Parathyroid adenoma (tissue), 2 donors: Measurements from ENCODE around the gene CTSK.
"Not testable (repeated sequence)": the region's sequence is repeated elsewhere in the genome, so short reads cannot be mapped to it uniquely, and the experiment has no call there.

Experiments
- H2AFZ ChIP-seq: fragments of 300-600 bp; sonication (generic); one replicate; pipeline ENCODE4 v1.7.0; 2017; ENCODE audit warnings: antibody characterized with exemption, mild to moderate bottlenecking
- H3K27ac ChIP-seq: fragments of 300-600 bp; sonication (generic); one replicate; pipeline ENCODE4 v1.7.0; 2017
- H3K27me3 ChIP-seq: fragments of 300-600 bp; sonication (generic); one replicate; pipeline ENCODE4 v1.7.0; 2017; ENCODE audit warnings: low read length; ENCODE audit not compliant: control insufficient read depth, insufficient read depth
- H3K36me3 ChIP-seq: fragments of 300-600 bp; sonication (generic); one replicate; pipeline ENCODE4 v1.7.0; 2017; ENCODE audit warnings: low read length; ENCODE audit not compliant: control insufficient read depth, insufficient read depth
- H3K4me1 ChIP-seq: fragments of 300-600 bp; sonication (generic); one replicate; pipeline ENCODE4 v1.7.0; 2017; ENCODE audit warnings: control low read depth
- H3K4me2 ChIP-seq: fragments of 300-600 bp; sonication (generic); one replicate; pipeline ENCODE4 v1.7.0; 2017; ENCODE audit warnings: low read length
- H3K4me3 ChIP-seq: fragments of 300-600 bp; sonication (generic); one replicate; pipeline ENCODE4 v1.7.0; 2017; ENCODE audit warnings: low read depth, low read length
- H3K79me2 ChIP-seq: fragments of 300-600 bp; sonication (generic); one replicate; pipeline ENCODE4 v1.7.0; 2017; ENCODE audit warnings: control low read depth
- H3K9ac ChIP-seq: fragments of 300-600 bp; sonication (generic); one replicate; pipeline ENCODE4 v1.7.0; 2017; ENCODE audit warnings: mild to moderate bottlenecking
- H3K9me3 ChIP-seq: fragments of 300-600 bp; sonication (generic); one replicate; pipeline ENCODE4 v1.7.0; 2017; ENCODE audit warnings: low read length; ENCODE audit not compliant: control insufficient read depth
- CTCF ChIP-seq: fragments of 300-600 bp; sonication (generic); IDR thresholded peaks from one replicate; pipeline ENCODE4 v1.7.0; 2017; ENCODE audit warnings: antibody characterized with exemption, mild to moderate bottlenecking
- donor health status: primary hyperparathyroidism.

The CTSK gene

GRCh38 chr1:150775276-150775675 is 32.8 kb downstream of the CTSK start:
- H3K9ac ChIP-seq, result no peak overlapping the region
- H2AFZ ChIP-seq, result no peak overlapping the region
- TF ChIP-seq CTCF, result no peak
- no peaks in the 10 kb centered on the region for H3K79me2 ChIP-seq
- no peaks in the 10 kb centered on the region for H3K4me1 ChIP-seq
- no peak overlapping the region for H3K27ac ChIP-seq
- no peaks in the 10 kb centered on the region for H3K9me3 ChIP-seq
- no peaks in the 10 kb centered on the region for H3K27me3 ChIP-seq
- no peak overlapping the region for H3K4me3 ChIP-seq
- H3K4me2 ChIP-seq, result no peak overlapping the region
- H3K36me3 ChIP-seq, result no peaks in the 10 kb centered on the region

GRCh38 chr1:150772326-150772725 is 35.7 kb downstream of the CTSK start:
- H3K27ac ChIP-seq, result no peak overlapping the region
- no peak overlapping the region for H3K4me2 ChIP-seq

GRCh38 chr1:150767704-150768103 is 40.4 kb downstream of the CTSK start:
- not testable (repeated sequence) for H3K4me2 ChIP-seq, H3K4me1 ChIP-seq, H3K79me2 ChIP-seq, H2AFZ ChIP-seq, H3K9ac ChIP-seq, H3K27ac ChIP-seq, H3K9me3 ChIP-seq, H3K27me3 ChIP-seq, H3K36me3 ChIP-seq, H3K4me3 ChIP-seq

More at GRCh38 chr1:150772326-150772725, 35.7 kb downstream of the CTSK start:
- Histone ChIP-seq H3K9me3 (no peaks in the 10 kb centered on the region), H3K9ac (no peak overlapping the region), H3K4me1 (no peaks in the 10 kb centered on the region), H3K36me3 (no peaks in the 10 kb centered on the region), H3K4me3 (no peak overlapping the region), H2AFZ (no peak overlapping the region), H3K27me3 (no peaks in the 10 kb centered on the region), H3K79me2 (no peaks in the 10 kb centered on the region)
- no peak for TF ChIP-seq CTCF

- H2AFZ ChIP-seq, result peak overlapping the region; percentile 62
- not testable (repeated sequence) for H3K9me3 ChIP-seq, H3K79me2 ChIP-seq, H3K4me3 ChIP-seq, H3K4me2 ChIP-seq, H3K4me1 ChIP-seq, H3K36me3 ChIP-seq, H3K27ac ChIP-seq, H3K27me3 ChIP-seq, H3K9ac ChIP-seq
Observed at GRCh38 chr1:150765977-150766301, 42.1 kb downstream of the CTSK start.

- TF ChIP-seq CTCF, result no peak
- H3K9ac ChIP-seq, result no peak within 1 kb of the TSS
- H3K4me2 ChIP-seq, result peak within 1 kb of the TSS; percentile 6
- no peaks in the 10 kb centered on the region for H3K9me3 ChIP-seq
- H3K79me2 ChIP-seq, result no peaks in the 10 kb centered on the region
- H3K36me3 ChIP-seq, result no peaks in the 10 kb centered on the region
- H2AFZ ChIP-seq, result peak within 1 kb of the TSS; percentile 62
- H3K27me3 ChIP-seq, result no peaks in the 10 kb centered on the region
- H3K4me1 ChIP-seq, result no peaks in the 10 kb centered on the region
- H3K27ac ChIP-seq, result no peak within 1 kb of the TSS
- H3K4me3 ChIP-seq, result peak within 1 kb of the TSS; percentile 17
Observed at GRCh38 chr1:150765296-150765976, 42.6 kb downstream of the CTSK start, which contains the start of gene CTSS. CTSS (minus strand) TSS chr1:150765778; CDS start chr1:150764763, 1,015 bp downstream.

GRCh38 chr1:150764617-150765101 is 43.4 kb downstream of the CTSK start:
- H3K4me3 ChIP-seq, result no peak overlapping the region
- no peak overlapping the region for H3K27ac ChIP-seq
- TF ChIP-seq CTCF, result no peak
- no peaks in the 10 kb centered on the region for H3K9me3 ChIP-seq
- no peak overlapping the region for H2AFZ ChIP-seq
- H3K36me3 ChIP-seq, result no peaks in the 10 kb centered on the region
- H3K79me2 ChIP-seq, result no peaks in the 10 kb centered on the region
- no peaks in the 10 kb centered on the region for H3K4me1 ChIP-seq
- H3K27me3 ChIP-seq, result no peaks in the 10 kb centered on the region
- no peak overlapping the region for H3K9ac ChIP-seq
- no peak overlapping the region for H3K4me2 ChIP-seq
